H1 (cell line): ENCODE results near the gene KCTD3. TPM values are rescaled to one million over a fixed set of nuclear protein-coding genes. Genes with fewer than 3 reads are reported as not detected.

Experiments used
- CHD7 ChIP-seq: fragments of 300-600 bp; sonication (generic); IDR thresholded peaks from 2 replicates; pipeline ENCODE4 v1.7.1; 2012; ENCODE audit warnings: low read length, moderate library complexity, mild to moderate bottlenecking, inconsistent platforms; ENCODE audit not compliant: insufficient replicate concordance
- CTCF ChIP-seq, 3 experiments: IDR thresholded peaks; 1 replicate in 2 of 3; 2 replicates in 1 of 3; pipeline versions ENCODE4 v1.5.1 to v1.6.1; 2011; ENCODE audit warnings: low read length in 3 of 3, mild to moderate bottlenecking in 3 of 3, inconsistent platforms in 2 of 3, low read depth in 1 of 3, moderate library complexity in 1 of 3; ENCODE audit not compliant: insufficient read depth in 1 of 3; ENCODE audit errors: control extremely low read depth in 1 of 3
- KDM1A ChIP-seq: fragments of 200-600, 300-600 bp; sonication (generic); IDR thresholded peaks from 2 replicates; pipeline ENCODE4 v1.7.1; 2016; ENCODE audit warnings: mild to moderate bottlenecking, low read length, borderline replicate concordance
- SUZ12 ChIP-seq: fragments of 200-600 bp; sonication (generic); IDR thresholded peaks from 2 replicates; pipeline ENCODE4 v1.6.1; 2012; ENCODE audit warnings: mild to moderate bottlenecking, inconsistent platforms, low read length, moderate library complexity, mixed read lengths
- polyA plus RNA-seq, 7 experiments: library from polyadenylated mRNA; depleted of rRNA in 3 of 7; stranded (reverse) in 5 of 7; unstranded in 2 of 7; fragments of >200 nt in 5 of 7; fragments of 200-250 nt in 2 of 7; gene quantifications; 1 replicate in 5 of 7; 2 replicates in 1 of 7; 4 replicates in 1 of 7; pipeline versions ENCODE4 v1.2.1 to v1.2.3, GENCODE V29; 2011 to 2013; ENCODE audit warnings: missing spikeins in 2 of 7, mixed read lengths in 2 of 7
- total RNA-seq: library from RNA; stranded (reverse); fragmentation: NEBNext Ultra II Directional; extraction: Animal tissue kit (Norgen Biotek cat#: 25700); gene quantifications from 2 replicates; pipeline ENCODE4 v1.2.1, GENCODE V29; 2021
- TF ChIP-seq, protein P1 (sequence below): IDR thresholded peaks from 2 replicates; pipeline ENCODE4 v1.6.1; 2012; ENCODE audit warnings: low read length, inconsistent platforms

The KCTD3 gene
- total and polyA plus RNA-seq, 2 of the 8 experiments (the other 6 are each of a cell fraction or from before 2014, with no cell fraction given): 43.0 to 55.6 TPM

DNA sequence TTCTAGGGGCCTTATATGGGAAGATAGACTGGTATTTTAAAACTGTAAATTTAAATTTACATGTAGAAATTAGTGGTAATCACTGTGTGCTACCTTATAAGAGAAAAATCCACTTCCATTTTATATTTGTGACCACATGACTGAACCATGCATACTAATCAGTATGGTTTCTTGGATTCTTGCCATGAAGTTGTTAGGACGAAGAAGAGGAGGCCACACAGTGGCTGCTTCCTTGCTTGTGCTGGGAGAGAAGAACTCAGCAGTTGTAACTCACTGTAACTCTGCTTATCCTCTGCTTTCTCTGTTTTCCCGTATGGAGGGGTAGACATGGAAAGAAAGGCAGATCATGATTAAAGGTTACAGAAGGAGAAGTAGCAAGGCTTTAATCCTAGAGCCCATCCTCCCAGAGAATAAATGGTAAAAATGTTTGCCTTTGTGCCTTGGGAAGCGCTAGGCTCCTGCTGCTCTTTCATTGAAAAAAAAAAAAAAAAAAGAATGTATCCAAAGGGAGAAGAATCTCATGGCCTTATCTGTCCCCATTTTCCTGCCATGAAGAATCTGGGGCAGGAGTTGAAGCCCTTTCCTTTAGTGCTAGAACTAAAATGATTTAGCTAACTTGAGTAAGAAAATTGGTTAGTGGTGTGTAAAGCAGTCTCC lies 32.4 kb downstream of the KCTD3 start (continued):
- TF ChIP-seq CHD7 (no peak), CTCF (IDR thresholded peaks at IDR 0.05; ENCODE audit: control extremely low read depth in 1 of 3, insufficient read depth in 1 of 3, low read depth in 1 of 3, low read length in 3 of 3) (no peak), SUZ12 (no peak), KDM1A (no peak)
- TF ChIP-seq, protein P1, sequence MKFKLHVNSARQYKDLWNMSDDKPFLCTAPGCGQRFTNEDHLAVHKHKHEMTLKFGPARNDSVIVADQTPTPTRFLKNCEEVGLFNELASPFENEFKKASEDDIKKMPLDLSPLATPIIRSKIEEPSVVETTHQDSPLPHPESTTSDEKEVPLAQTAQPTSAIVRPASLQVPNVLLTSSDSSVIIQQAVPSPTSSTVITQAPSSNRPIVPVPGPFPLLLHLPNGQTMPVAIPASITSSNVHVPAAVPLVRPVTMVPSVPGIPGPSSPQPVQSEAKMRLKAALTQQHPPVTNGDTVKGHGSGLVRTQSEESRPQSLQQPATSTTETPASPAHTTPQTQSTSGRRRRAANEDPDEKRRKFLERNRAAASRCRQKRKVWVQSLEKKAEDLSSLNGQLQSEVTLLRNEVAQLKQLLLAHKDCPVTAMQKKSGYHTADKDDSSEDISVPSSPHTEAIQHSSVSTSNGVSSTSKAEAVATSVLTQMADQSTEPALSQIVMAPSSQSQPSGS: no peak
